ENCODE data around the gene YBX3. TPM values are rescaled to one million over a fixed set of nuclear protein-coding genes. Genes with fewer than 3 reads are reported as not detected.

The YBX3 gene
- polyA plus RNA-seq, 1 donor from 2014 or later = 3.4 TPM

GRCh38 chr12:10700581-10700980 lies 22.5 kb downstream of the YBX3 start:
- no peak for TF ChIP-seq POLR2AphosphoS5 (IDR thresholded peaks at IDR 0.05)
- no peak for TF ChIP-seq SMC3 (conservative IDR thresholded peaks at IDR 0.05; ENCODE audit: poor library complexity)
- no peak for TF ChIP-seq TAF1 (IDR thresholded peaks at IDR 0.05; ENCODE audit: low read depth)
- no peak for TF ChIP-seq CTCF (IDR thresholded peaks at IDR 0.05; ENCODE audit: poor library complexity, severe bottlenecking)
- no peak for TF ChIP-seq MXI1 (conservative IDR thresholded peaks at IDR 0.05; ENCODE audit: poor library complexity, severe bottlenecking)
- no peak for TF ChIP-seq RAD21 (conservative IDR thresholded peaks at IDR 0.05)
- TF ChIP-seq REST (IDR thresholded peaks at IDR 0.05; ENCODE audit: borderline replicate concordance) = no peak
- TF ChIP-seq EZH2 (IDR thresholded peaks at IDR 0.05; ENCODE audit: borderline replicate concordance, insufficient read depth, low read length, poor library complexity, severe bottlenecking) = no peak
- no peak for TF ChIP-seq EP300 (conservative IDR thresholded peaks at IDR 0.05; ENCODE audit: poor library complexity, severe bottlenecking)
- Histone ChIP-seq H3K36me3 (ENCODE audit: insufficient read depth, low read length) (peaks cover 4% of the 10 kb centered on the region), H3K4me2 (ENCODE audit: low read length) (no peak overlapping the region), H2AFZ (ENCODE audit: low read depth, low read length) (no peak overlapping the region), H3K27ac (ENCODE audit: low read length) (no peak overlapping the region), H3K9me3 (ENCODE audit: low read length) (no peaks in the 10 kb centered on the region), H3F3A (ENCODE audit: insufficient read depth, low read length, poor library complexity, severe bottlenecking) (no peaks in the 10 kb centered on the region), H3K79me2 (replicated peaks; ENCODE audit: insufficient read depth, low read length) (no peaks in the 10 kb centered on the region), H3K9me2 (ENCODE audit: insufficient read depth, low read length) (no peaks in the 10 kb centered on the region), H3K27me3 (ENCODE audit: insufficient read depth, low read depth, low read length) (no peaks in the 10 kb centered on the region), H3K4me3 (ENCODE audit: low read length) (no peak overlapping the region), H4K20me1 (ENCODE audit: insufficient read depth) (no peaks in the 10 kb centered on the region), H3K9ac (ENCODE audit: low read length) (no peak overlapping the region)

GRCh38 chr12:10697862-10698261 lies 25.3 kb downstream of the YBX3 start:
- TF ChIP-seq MXI1 (conservative IDR thresholded peaks at IDR 0.05; ENCODE audit: poor library complexity, severe bottlenecking) (no peak), REST (IDR thresholded peaks at IDR 0.05; ENCODE audit: borderline replicate concordance) (no peak), EP300 (conservative IDR thresholded peaks at IDR 0.05; ENCODE audit: poor library complexity, severe bottlenecking) (no peak), EZH2 (IDR thresholded peaks at IDR 0.05; ENCODE audit: borderline replicate concordance, insufficient read depth, low read length, poor library complexity, severe bottlenecking) (no peak), RAD21 (conservative IDR thresholded peaks at IDR 0.05) (no peak), POLR2AphosphoS5 (IDR thresholded peaks at IDR 0.05) (no peak), SMC3 (conservative IDR thresholded peaks at IDR 0.05; ENCODE audit: poor library complexity) (no peak), TAF1 (IDR thresholded peaks at IDR 0.05; ENCODE audit: low read depth) (no peak), CTCF (IDR thresholded peaks at IDR 0.05; ENCODE audit: poor library complexity, severe bottlenecking) (no peak)
- no peaks in the 10 kb centered on the region for H4K20me1 ChIP-seq (ENCODE audit: insufficient read depth)
- no peaks in the 10 kb centered on the region for H3K9me2 ChIP-seq (ENCODE audit: insufficient read depth, low read length)
- H3K36me3 ChIP-seq (ENCODE audit: insufficient read depth, low read length) = peaks cover 4% of the 10 kb centered on the region
- H2AFZ ChIP-seq (ENCODE audit: low read depth, low read length) = no peak overlapping the region
- no peak overlapping the region for H3K27ac ChIP-seq (ENCODE audit: low read length)
- H3K4me3 ChIP-seq (ENCODE audit: low read length) = no peak overlapping the region
- H3K4me2 ChIP-seq (ENCODE audit: low read length) = no peak overlapping the region
- no peak overlapping the region for H3K9ac ChIP-seq (ENCODE audit: low read length)
- H3K27me3 ChIP-seq (ENCODE audit: insufficient read depth, low read depth, low read length) = no peaks in the 10 kb centered on the region
- no peaks in the 10 kb centered on the region for H3F3A ChIP-seq (ENCODE audit: insufficient read depth, low read length, poor library complexity, severe bottlenecking)
- no peaks in the 10 kb centered on the region for H3K79me2 ChIP-seq (replicated peaks; ENCODE audit: insufficient read depth, low read length)
- H3K9me3 ChIP-seq (ENCODE audit: low read length) = no peaks in the 10 kb centered on the region

Measured in neural cell (in vitro differentiated cells).